Right renal cortex interstitium (tissue), 3 donors: ENCODE results near the gene ZNF684. TPM values are rescaled to one million over a fixed set of nuclear protein-coding genes. Genes with fewer than 3 reads are reported as not detected.
"Not testable (repeated sequence)": the region's sequence is repeated elsewhere in the genome, so short reads cannot be mapped to it uniquely, and the experiment has no call there.

Source experiments
- DNase-seq, 3 donors: peaks; one replicate each; pipeline ENCODE4 v3.0.0-alpha.2; 2013; ENCODE audit warnings: low read depth in 3 of 3, low spot score in 2 of 3
- polyA plus RNA-seq, 3 donors: library from polyadenylated mRNA; unstranded; fragments of 120-200 nt; gene quantifications; one replicate each; pipeline ENCODE4 v1.2.1, GENCODE V29; 2013; ENCODE audit not compliant: insufficient read length in 3 of 3

Gene ZNF684
- 10 to 100 TPM; 10.9 to 13.5 (median 11.3) TPM for polyA plus RNA-seq

DNA sequence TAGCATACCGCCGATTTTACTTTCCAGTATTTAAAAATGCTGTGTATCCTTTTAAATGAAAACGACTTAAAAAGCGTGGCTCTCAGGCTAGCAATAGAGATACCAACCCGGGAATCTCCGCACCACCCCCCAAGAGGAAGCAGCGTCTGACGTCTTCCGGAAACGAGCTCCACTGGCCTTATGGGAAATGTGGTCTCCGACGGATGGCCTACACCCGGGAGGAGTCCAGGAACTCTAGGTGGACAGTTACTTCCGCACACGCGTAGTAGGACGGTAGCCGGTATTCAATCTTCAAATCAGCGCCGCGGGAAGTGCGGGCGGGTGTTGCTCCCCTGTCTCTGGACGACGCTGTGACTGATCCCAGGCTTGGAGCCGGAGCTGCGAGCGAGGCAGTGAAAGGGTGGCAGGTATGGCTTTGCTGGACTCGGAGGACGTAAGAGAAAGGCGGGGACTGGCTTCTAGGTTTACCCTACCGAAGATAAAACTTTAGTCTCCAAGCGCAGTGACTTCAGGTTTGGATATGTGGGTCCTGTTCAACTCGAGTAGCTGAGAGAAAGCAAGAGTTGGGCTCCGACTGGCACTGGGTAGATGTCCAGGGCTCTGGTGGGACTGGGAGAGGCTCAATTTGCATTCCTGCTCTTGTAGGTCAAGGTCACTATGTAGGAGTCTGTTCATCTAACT lies at the start of gene ZNF684:
ZNF684 (plus strand) TSS at position 257 of the 681 bp plus-strand sequence. CDS start 1,530 bp downstream, outside the sequence.
- peak; percentile 83 to 90 (median 87) for DNase-seq

- DNase-seq: no peak
Observed at GRCh38 chr1:40495315-40495903, 36.0 kb upstream of the ZNF684 start.

GRCh38 chr1:40502651-40503050 lies 28.8 kb upstream of the ZNF684 start:
- not testable (repeated sequence) for DNase-seq

GRCh38 chr1:40507973-40508372 lies 23.5 kb upstream of the ZNF684 start:
- DNase-seq: no peak

- DNase-seq: peak in 2 of 3 donors; percentile 47 to 54
Observed at GRCh38 chr1:40508375-40509341, 22.8 kb upstream of the ZNF684 start, which contains the start of gene EXO5. Gene EXO5 (plus strand): TSS chr1:40508767. CDS start chr1:40514545, 5,778 bp downstream.

GRCh38 chr1:40519517-40519916 lies 11.9 kb upstream of the ZNF684 start:
- DNase-seq: no peak

DNA sequence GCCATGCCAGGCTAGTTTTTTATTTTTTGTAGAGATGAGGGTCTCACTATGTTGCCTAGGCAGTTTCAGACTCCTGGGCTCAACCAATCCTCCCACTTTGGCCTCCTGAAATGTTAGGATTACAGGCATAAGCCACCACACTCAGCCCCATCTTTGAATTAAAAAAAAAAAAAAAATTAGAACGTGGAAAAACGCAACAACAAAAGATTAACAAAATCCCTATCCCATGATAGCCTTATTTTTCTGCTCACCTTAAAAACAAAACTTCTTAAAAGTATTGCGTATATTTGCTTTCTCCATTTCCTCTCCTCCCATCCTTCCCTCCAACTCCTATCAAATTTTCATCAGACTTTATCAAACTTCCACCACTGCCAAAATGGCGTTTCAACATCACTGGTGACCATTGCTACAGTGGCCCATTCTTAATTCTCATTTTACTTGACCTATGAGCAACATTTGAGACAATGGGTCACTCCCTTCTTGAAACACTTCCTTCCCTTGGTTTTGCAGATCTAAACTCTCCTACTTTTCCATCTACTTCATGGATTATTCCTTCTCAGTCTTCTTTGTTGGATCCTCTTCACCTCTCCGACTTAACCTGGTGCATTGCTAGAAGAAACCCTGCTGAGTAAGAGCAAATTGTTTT lies 579 bp upstream of the ZNF684 start:
- DNase-seq: no peak

DNA sequence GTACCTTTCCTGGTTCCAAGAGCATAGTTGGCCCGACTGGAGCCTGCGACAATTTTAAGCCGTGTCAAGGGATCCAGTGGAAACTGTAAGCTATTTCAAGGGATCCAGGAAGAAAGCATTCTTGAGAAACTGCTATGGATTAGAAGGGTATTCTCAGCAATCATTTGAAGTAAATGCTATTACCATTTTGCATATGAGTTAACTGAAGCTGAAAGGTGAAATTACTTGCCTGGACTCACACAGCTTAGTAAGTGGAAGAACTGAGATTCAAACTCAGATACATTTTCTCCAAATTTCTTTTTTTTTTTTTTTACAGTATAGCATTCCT lies 589 bp downstream of the ZNF684 start:
- DNase-seq: no peak

GRCh38 chr1:40532844-40533424 lies 1.5 kb downstream of the ZNF684 start:
- DNase-seq: no peak

GRCh38 chr1:40534589-40534988 lies 3.2 kb downstream of the ZNF684 start:
- DNase-seq: no peak

GRCh38 chr1:40535732-40536131 lies 4.3 kb downstream of the ZNF684 start:
- DNase-seq: no peak

GRCh38 chr1:40539338-40539737 lies 7.9 kb downstream of the ZNF684 start:
- no peak for DNase-seq

GRCh38 chr1:40546957-40547356 lies 15.5 kb downstream of the ZNF684 start:
- DNase-seq: no peak

- no peak for DNase-seq
Observed at GRCh38 chr1:40553017-40553416, 21.6 kb downstream of the ZNF684 start.

DNA sequence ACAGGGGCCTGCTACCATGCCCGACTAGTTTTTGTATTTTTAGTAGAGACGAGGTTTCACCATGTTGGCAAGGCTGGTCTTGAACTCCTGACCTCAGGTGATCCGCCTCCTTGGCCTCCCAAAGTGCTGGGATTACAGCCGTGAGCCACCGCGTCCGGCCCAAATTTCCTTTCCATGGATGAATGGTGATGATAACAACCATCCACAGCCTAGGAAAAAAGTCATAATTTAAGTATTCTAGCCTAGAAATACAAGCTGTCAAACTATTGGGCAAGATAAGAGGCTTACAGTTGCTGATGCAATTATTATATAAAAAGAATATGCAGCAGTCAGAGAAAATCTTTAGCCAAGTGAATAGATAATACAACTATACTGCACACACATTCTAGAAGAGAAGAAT lies 23.4 kb downstream of the ZNF684 start:
- not testable (repeated sequence) for DNase-seq

DNA sequence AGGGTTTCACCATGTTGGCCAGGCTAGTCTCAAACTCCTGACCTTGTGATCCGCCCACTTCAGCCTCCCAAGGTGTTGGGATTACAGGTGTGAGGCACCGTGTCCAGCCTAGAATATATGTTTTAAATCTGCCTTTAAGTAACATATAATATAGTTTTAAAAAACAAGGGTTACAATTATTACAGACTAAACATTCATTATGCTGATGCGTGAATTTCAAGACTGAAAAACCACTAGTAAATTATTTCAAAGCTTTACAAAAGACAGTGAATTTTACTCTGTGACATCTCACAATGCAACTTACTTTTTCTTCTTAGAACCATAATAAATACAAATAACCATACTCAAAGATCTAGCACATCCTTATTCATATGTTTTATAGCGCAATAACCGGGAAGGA lies 24.7 kb downstream of the ZNF684 start:
- no peak for DNase-seq

DNA sequence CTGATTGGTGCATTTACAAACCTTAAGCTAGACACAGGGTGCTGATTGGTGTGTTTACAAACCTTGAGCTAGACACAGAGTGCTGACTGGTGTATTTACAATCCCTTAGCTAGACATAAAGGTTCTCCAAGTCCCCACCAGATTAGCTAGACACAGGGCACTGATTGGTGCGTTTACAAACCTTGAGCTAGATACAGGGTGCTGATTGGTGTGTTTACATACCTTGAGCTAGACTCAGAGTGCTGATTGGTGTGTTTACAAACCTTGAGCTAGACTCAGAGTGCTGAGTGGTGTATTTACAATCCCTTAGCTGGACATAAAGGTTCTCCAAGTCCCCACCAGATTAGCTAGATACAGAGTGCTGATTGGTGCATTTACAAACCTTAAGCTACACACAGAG lies 26.8 kb downstream of the ZNF684 start:
- not testable (repeated sequence) for DNase-seq

DNA sequence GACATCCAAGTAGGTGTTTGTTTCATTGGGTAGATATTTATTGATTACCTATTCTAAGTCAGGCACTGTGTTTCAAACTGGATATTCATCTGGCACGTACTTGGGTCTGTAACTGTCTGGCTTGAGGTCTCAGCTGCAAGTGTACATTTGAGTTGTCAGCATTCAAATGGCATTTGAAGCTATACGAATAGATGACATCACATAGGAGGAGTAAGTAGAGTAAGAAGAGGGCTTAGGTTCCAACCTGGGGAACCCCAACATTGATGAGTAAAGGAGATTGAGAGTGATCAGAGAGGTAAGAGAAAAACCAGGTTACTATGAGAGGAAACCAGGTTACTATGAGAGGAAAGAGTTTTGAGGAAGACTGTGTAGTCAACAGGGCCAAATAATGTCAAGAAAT lies 30.7 kb downstream of the ZNF684 start:
- DNase-seq: no peak

GRCh38 chr1:40563266-40563665 lies 31.8 kb downstream of the ZNF684 start:
- DNase-seq: no peak

DNA sequence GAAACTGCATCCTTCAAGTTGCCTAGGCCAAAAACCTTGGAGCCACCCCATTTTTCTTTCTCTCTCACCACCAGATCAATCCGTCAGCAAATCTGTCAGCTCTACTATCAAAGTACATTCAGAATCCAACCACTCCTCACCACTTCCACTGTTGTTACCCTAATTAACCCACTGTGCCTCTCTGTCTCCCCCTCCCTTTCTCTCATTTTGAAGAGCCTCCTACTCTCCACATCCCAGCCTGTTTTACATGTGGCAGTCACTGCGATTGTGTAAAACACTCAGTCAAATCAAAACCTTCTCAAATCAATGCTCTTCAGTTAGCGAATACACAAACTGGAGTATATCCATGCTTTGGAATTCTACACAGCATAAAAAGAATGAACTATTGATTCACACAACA lies 33.1 kb downstream of the ZNF684 start:
- no peak for DNase-seq
